H1 (cell line): ENCODE results near the gene PTPRD. TPM values are rescaled to one million over a fixed set of nuclear protein-coding genes. Genes with fewer than 3 reads are reported as not detected.

Experiments
- CHD2 ChIP-seq: IDR thresholded peaks from 2 replicates; pipeline ENCODE4 v1.6.1; 2012; ENCODE audit warnings: low read length, improper control_type of control experiment
- SIN3A ChIP-seq, 2 experiments: IDR thresholded peaks in 1 of 2; conservative IDR thresholded peaks in 1 of 2; 2 replicates each; pipeline ENCODE4 v1.6.1; 2011 to 2012; ENCODE audit warnings: low read length in 2 of 2, improper control_type of control experiment in 1 of 2, low read depth in 1 of 2, mild to moderate bottlenecking in 1 of 2
- SIX5 ChIP-seq: IDR thresholded peaks from 2 replicates; pipeline ENCODE4 v1.6.1; 2011; ENCODE audit warnings: mild to moderate bottlenecking, low read depth, low read length
- polyA plus RNA-seq, 7 experiments: library from polyadenylated mRNA; depleted of rRNA in 3 of 7; stranded (reverse) in 5 of 7; unstranded in 2 of 7; fragments of >200 nt in 5 of 7; fragments of 200-250 nt in 2 of 7; gene quantifications; 1 replicate in 5 of 7; 2 replicates in 1 of 7; 4 replicates in 1 of 7; pipeline versions ENCODE4 v1.2.1 to v1.2.3, GENCODE V29; 2011 to 2013; ENCODE audit warnings: missing spikeins in 2 of 7, mixed read lengths in 2 of 7
- total RNA-seq: library from RNA; stranded (reverse); fragmentation: NEBNext Ultra II Directional; extraction: Animal tissue kit (Norgen Biotek cat#: 25700); gene quantifications from 2 replicates; pipeline ENCODE4 v1.2.1, GENCODE V29; 2021
- TF ChIP-seq, protein P1 (sequence below): IDR thresholded peaks from 2 replicates; pipeline ENCODE4 v1.6.1; 2012; ENCODE audit warnings: inconsistent platforms

PTPRD gene
- total and polyA plus RNA-seq, 2 of the 8 experiments (the other 6 are each of a cell fraction or from before 2014, with no cell fraction given), result 17.2 to 77.0 TPM

- TF ChIP-seq SIX5, result no peak
- no peak for TF ChIP-seq SIN3A (conservative IDR thresholded peaks at IDR 0.05 in 1 of 2, IDR thresholded peaks at IDR 0.05 in 1 of 2; ENCODE audit: low read depth in 1 of 2, low read length in 2 of 2)
- TF ChIP-seq, protein P1, sequence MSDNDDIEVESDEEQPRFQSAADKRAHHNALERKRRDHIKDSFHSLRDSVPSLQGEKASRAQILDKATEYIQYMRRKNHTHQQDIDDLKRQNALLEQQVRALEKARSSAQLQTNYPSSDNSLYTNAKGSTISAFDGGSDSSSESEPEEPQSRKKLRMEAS, result no peak
- TF ChIP-seq CHD2, result no peak
Measured at GRCh38 chr9:9478741-9479140, 1134.1 kb downstream of the PTPRD start (continued).
